A673 (cell line): ENCODE results near the gene FOXN3.

ENCODE experiments used
- CTCF ChIP-seq: fragments of 300-800, 200-600 bp; sonication (generic); conservative IDR thresholded peaks from 2 replicates; pipeline ENCODE4 v1.5.1; 2017; ENCODE audit warnings: low read depth, mild to moderate bottlenecking, antibody characterized with exemption, low read length, moderate library complexity, mixed read lengths
- EZH2 ChIP-seq: fragments of 200-600 bp; sonication (generic); IDR thresholded peaks from 2 replicates; pipeline ENCODE4 v1.6.1; 2017; ENCODE audit warnings: borderline replicate concordance, low read depth, mild to moderate bottlenecking, mixed read lengths, antibody characterized with exemption, low read length; ENCODE audit not compliant: poor library complexity, severe bottlenecking

- TF ChIP-seq CTCF (no peak), EZH2 (no peak)
Observed at GRCh38 chr14:89175881-89176799, 240.9 kb downstream of the FOXN3 start.
